ENCODE results near the gene TEX22.

TEX22 gene

DNA sequence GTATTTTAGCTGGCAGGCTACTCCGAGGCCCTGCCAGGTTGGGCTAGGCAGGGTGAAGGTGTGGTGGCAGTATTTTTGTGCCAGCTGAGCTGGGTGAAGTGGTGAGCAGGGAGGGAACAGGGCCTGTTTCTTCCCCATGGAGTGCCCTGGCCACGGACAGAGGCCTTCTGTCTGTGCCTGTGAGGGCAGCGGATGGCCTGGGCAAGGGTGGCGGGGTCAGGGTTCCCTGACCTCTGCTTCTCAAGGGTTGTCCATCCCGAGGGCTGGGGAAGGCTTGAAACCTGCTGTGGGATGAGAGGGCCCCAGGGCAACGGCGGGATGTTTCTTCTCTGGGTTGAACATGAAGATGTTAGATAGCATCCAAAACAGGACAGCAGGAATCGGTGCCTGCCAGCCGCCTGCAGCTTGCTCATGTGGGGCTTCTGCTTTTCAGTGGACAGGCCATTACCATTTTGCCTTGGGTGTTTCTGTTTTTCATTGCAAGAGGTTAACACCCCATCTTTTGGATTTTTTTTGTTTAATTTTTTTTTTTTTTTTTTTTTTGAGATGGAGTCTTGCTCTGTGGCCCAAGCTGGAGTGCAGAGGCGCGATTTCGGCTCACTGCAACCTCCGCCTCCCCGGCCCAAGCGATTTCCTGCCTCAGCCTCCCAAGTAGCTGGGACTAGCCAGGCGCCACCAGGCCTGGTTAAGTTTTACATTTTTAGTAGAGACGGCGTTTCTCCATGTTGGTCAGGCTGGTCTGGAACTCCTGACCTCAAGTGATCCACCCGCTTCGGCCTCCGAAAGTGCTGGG, 24.6 kb downstream of the TEX22 start:
- DNase-seq = no peak

DNA sequence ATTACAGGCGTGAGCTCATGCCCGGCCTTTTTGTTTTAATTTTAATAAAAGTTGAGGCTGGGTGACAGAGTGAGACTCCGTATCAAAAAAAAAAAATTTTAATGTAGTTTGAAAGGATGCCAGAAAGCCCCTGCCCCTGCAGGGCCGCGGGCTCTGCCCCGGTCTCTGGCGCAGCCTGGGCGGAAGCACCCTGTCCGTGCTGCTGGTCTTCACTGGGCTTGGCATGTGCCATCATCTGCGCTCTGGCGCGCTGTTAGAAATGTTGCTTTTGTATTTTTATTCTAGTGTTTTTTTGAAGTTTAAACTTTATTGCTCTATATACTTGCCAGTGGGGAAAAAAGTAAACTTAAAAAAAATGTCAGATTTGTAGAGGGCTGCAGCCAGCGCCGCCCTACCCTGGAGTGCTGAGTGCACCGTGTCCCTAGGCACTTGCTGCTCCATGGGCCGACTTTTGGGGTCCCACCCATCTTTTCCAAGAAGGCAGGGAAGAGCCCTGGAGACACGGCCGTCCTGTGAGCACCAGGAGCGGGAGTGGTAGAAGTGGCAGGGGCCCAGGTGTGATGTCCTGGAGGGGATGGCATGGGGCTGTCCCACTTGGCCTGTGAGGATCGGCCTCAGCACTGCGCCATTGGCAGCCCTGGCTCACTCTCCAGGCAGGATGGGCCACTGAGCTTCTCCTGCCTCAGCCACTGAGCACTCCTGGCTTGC, 25.3 kb downstream of the TEX22 start:
- DNase-seq = no peak

DNA sequence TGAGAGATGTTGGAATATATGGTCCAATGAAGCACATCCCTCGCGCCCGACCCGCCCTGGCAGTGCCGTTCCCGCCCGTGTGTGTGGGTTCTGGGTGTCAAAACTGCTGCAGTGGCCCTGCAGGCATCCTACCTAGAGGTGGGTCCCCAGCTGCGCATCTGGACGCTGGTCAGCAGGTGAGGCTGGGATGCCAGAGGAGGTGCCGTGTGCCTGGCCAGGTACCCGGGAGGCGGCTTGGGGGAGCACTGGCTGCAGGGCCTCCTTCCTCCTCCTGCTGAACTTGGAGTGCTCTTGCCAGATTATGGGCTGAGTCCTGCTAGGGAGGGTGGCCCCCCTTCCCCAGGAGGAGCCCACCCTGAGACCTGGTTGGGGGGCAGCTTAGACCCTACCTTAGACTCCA, 26.5 kb downstream of the TEX22 start:
- no peak for DNase-seq

DNA sequence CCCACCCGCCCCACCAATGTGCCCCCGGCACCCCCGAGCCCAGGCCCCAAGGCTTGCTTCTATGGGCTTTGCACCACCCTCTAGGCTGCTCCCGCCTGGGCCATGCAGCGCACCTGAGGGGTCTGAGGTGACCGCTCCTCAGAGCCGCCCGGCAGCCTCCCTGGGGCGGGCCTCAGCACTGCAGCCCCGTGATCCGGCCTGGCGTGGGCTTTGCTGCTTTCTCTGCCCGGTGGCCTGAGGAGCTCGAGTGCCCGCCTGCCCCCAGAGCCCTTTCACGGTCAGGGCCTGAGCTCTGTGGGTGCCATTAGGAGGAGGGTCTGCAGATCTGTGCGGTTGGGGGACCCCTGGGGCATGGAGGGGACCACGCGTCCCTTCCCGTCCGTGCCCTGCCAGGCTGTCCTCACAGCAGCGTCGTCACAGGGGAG, 27.5 kb downstream of the TEX22 start:
- no peak for DNase-seq

DNA sequence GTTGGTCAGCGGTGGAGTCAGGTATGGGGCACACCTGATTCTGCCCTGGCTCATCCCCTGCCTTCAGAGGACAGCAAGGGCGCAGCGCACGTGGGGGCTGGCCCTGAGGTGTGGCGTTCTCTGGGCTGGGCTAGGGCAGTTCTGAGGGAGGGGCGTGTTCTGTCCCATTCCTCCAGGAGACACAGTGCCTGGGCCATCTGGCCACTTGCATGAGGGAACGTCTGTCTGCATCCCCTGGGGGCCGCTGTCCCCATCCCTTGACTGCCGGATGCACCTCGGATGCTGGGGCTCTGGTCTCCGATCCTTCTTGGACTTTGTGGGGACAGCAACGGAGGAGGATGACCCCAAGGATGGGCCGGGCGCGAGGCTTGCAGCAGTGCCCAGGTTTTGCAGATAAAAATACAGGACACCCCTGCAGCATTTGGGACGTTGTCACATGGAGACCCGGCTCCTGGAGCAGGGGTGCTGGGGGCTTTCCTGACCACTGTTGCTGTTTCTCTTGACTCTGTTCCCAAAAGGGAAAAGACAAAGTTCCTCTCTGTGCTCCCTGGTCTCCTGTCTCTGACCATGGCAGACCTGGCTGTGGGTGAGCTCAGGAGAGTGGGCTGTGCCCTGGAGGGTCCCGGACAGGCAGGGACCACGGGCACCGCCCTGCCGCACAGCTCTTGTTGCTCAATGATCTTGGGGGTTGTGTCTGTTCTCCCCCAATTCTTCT, 28.2 kb downstream of the TEX22 start:
- DNase-seq = no peak

DNA sequence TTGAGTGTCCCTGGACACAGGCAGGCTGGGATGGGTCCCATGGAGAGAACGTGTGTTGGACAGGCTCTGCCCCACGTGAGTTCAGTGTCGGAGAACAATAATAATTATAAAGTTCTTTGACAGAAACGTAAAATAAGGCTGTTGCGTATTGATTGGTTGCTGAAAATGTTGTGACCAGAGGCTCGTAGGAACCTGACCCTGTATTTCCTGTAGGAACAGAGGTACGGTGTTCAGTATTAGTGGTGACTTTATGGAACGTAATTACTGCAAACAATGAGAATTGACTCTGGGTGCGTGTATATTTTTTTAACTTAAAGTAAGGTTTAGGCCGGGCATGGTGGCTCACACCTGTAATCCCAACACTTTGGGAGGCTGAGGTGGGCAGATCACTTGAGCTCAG, 29.1 kb downstream of the TEX22 start:
- DNase-seq = no peak

DNA sequence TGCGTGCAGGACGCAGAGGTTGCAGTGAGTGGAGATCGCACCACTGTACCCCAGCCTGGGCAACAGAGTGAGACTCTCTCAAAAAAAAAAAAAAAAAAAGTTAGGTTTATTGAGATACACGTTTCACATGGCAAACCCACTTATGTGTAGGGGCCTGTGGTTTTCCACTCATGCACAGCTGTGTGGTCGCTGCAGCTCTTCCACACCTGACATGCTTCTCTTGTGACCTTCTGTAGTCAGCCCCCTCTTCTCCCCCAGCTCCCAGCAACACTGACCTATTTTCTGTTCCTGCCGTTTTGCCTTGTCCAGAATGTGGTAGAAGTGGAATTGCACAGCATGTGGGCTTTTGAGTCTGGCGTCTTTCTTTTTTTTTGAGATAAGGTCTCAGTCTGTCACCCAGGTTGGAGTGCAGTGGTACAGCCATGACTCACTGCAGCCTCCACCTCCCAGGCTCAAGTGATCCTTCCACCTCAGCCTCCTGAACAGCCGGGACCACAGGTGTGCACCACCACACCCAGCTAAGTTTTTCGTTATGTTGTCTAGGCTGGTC, 29.7 kb downstream of the TEX22 start:
- no peak for DNase-seq

DNA sequence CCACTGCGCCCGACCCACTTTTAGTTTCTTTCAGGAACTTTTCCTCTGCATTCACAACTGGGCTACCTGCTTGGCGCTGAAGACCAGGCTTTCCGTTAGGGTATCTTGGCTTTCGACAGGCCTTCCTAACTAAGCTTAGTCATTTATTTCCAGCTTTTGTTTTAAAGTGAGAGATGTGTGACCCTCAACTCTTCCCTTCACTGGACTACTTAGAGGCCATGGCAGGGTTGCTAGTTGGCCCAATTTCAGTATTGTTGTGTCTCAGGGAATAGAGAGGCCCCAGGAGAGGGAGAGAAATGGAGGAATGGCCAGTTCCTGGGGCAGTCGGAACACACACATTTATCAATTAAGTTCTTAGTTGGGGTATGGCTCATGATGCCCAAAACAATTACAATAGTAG, 31.7 kb downstream of the TEX22 start:
- DNase-seq = no peak

DNA sequence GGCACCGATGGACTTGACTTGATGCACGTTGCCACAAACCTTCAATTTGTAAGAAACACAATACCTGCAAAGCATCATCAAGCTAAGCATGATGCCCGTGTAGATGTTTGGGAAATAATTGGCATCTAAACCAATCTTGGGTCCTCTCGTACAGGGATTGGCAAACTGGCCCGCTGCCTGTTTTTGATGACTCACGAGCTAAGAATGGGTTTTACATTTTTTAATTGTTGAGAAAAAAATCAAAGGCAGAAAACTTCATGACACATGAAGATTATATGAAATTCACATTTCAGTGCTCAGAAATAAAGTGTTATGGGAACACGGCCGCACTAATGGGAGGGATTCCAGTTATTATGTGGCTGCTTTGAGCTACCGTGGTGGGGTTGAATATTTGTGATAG, 32.2 kb downstream of the TEX22 start:
- DNase-seq = no peak

DNA sequence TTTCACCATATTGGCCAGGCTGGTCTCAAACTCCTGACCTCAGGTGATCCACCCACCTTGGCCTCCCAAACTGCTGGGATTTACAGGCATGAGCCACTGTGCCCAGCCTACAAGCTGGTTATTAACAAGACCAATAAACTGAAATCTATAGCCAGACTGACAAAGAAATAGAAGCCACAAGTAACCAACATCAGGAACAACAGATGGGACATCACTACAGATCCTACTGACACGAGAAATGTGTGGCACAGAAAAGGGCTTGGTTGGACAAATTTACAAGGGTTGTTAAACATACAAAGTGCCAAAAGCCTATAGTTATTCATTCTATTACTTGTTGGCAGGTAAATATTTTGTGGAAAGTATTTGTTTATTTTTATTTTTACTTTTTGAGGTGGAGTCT, 32.9 kb downstream of the TEX22 start:
- DNase-seq = no peak

DNA sequence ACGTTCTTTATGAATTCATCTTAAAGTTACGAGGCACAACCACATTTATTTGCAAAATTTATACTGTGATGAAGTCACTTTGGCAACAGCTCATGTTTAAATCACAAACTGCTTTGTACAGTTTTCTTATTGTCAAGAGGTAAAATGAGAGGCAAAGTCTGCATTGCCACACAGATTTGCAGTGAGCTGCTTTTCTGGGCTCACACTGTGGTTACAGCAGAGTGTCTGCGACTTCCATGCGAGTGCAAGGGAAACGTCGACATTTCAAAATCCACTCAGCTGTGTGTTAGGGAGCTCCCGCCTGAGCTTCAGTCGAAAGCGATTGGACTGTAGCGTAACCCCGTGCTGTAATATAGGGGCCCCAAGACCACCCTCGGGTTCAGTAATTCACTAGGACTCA, 34.3 kb downstream of the TEX22 start:
- no peak for DNase-seq

DNA sequence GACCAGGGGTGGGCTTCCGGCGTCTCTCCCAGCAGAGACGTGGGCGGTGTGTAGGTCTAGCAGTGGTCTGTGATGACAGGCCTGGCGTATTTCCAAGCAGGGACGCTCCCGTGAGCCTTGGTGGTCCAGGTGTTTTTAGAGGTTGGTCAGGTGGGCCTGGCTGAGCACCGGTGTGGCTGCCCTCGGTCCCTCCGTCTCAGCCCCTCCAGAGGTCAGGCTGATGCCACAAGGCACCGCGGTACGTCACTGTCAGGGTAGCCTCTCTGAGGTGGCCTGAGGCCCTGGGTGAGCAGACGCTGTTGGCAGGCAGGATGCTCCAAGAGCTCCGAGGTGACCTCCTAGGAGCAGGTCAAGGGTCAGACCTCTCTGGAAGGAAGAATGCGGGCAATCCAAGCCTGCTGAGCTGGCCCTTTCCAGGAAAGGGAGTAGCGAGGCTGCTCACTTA, 34.8 kb downstream of the TEX22 start:
- DNase-seq = no peak

DNA sequence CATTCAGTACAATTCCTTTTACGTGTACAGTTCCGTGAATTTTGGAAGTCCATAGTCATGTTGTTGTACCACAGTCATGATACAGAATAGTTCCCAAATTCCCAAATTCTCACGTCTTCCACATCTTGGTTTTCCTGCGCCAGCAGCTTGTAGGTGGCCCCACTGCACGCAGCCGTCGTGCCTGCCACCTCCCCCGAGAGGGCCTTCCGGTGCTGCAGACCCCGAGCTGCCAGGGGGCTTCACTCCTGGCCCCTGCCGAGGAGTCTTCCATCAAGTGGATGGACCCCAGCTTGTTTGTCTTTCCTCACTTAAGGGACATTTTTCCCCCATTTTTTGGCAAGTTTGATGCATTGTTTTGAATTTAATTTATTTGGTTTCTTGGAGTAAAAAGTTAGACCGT, 38.1 kb downstream of the TEX22 start:
- DNase-seq = no peak

DNA sequence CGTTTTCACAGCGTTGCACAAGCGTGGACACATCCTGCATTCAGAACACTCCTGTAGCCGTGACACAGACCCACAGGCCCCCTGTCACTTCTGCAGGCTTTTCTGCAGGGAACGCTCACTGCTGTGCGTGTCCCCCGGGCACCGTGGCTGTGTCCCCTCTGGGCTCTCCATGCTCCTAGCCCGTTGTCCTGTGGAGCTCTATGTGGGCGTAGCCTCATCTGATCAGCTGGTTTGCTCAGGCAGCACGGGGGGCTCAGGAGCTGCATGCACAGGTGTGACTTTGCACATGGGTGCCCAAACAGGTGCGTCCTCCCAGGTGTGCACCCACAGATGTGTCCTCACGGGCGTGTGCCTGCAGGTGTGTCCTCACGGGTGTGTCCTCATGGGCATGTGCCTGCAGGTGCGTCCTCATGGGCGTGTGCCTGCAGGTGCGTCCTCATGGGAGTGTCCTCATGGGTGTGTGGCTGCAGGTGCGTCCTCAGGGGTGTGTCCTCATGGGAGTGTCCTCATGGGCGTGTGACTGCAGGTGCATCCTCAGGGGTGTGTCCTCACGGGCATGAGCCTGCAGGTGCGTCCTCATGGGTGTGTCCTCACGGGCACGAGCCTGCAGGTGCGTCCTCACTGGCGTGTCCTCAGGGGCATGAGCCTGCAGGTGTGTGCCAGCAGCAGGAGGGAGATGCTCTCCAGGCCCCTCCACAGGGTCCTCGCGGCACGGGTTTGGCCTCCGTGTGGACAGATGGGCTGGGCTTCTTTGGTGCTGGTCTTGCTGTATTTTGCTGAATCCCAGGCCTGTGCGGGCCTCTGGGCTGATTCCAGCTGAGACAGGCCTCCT, 38.8 kb downstream of the TEX22 start:
- DNase-seq = no peak

DNA sequence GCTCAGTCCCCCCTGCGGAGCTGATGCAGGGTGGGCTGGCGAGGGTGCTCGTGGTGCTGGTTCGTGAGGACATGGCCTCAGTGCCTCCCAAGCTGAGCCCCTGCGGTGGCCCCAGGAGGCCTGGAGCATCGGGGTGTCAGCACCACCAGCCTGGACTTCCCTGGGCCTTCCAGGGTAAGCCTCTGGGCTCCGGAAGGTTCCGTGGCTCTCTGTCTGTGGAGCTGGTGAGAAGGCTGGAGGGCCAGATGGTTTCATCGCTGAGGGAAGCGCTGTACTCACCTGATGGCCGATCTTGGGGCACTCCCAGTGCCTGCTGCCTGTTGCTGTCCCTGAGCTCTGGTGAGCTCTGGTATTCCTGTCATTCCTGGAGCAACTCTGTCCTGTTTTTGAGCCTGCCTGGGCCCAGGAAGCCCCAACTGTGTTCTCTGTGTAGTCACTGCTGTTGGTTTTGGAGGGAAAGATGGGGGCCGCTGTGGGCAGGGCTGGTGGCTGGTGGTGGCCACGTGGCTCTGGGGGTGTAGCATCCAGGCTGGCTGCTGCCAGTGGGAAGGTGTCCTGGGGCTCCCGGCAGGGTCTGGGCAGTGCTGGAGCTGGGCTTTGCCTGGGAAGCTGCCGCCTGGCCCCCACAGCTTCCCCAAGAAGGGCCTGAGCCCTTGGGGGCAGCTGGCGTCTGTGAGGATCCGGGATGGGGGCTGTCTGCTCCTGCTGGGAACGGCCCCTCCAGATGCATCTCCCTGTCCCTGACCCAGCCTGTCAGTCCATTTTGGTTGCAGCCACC, 39.6 kb downstream of the TEX22 start:
- no peak for DNase-seq

DNA sequence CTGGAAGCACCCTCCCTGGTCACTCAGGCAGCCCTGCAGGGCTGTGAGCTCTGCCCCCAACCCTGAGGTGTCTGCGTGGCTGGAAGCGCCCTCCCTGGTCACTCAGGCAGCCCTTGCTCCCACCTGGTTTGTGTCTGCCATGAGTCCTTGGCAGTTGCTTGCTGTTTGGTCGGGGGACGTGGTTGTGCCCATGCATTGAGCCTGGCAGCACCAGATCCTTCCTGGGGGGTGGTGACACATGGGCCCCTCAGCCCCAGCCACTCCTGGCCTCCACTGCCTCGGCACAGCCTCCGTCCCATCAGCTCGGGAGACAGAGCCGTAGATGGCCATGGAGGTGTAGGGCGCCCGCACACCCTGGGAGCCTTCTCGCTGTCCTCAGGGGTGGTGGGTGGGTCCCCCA, 40.8 kb downstream of the TEX22 start:
- DNase-seq = no peak

DNA sequence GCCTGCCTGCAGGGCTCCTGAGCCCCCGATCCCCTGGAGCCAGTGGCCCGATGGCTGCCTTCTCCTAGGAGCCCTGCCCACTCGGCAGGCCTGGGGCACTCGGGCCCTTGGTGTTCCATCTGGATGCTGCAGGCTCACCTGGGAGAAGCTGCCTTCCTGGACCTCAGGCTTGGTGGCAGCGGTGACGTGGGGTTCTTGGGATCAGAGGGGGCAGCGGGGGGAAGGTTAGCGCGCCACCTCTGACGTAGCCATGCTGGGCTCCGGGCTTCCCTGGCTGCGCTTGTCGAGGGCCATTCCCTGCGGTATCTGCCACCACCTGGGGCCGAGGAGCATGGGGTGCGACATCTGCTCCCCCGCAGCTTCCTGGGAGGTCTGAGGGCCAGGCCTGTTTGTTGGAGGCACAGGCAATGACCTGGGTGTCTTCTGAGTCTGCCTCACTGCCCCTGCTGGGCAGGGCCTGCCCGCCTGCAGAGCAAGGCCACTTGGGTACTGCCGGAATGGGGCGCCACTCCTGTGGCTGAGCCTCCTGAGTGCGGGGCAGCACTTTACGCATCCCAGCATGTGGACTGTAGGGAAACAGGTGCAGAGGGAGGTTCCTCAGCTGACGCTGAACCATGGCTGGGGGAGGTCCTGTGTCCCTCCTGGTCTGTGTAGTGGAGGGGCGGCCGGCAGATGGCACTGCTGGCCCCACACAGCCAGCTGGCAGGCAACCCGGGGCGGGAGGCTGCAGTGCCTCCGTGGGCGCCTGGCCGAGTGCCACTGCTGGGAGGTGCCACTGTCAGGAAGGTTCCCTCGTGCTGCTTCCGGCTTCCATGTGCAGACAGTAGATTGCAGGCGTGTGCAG, 41.6 kb downstream of the TEX22 start:
- no peak for DNase-seq

DNA sequence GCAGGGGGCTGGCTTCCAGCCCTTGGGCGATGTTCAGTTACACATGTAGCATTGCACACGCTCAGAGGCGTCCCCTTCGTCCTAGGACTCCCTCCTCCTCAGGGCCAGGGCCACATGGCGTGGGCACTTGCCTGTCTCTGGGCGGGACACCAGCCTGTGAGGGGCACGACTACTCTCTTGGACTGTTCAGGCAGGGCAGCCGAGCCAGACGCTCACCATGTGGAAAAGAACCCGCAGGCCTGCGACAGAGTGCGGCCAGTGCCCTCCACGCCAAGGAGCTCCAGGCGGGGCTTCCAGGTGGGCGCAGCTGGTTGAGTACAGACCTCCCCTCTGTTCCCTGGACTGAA, 42.2 kb downstream of the TEX22 start:
- no peak for DNase-seq

DNA sequence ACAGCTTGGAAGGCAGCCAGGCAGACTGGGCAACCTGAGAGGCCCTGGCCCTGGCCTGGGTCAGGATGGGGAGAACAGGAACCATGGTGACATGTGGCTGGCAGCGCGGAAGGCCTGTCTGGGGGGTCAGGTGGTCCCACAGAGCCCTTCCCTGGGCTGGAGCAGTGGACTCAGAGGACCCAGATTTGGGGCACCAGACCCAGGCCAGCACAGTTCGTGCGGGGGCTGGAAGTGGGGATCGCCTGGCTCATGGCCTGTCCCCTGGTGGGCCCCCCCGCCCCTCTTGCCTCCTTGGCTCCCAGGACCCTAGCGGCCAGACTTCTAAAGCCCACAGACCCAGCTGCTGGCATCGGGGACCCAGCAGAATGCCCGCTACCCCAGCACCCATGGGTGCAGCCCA, 42.7 kb downstream of the TEX22 start:
- no peak for DNase-seq

DNA sequence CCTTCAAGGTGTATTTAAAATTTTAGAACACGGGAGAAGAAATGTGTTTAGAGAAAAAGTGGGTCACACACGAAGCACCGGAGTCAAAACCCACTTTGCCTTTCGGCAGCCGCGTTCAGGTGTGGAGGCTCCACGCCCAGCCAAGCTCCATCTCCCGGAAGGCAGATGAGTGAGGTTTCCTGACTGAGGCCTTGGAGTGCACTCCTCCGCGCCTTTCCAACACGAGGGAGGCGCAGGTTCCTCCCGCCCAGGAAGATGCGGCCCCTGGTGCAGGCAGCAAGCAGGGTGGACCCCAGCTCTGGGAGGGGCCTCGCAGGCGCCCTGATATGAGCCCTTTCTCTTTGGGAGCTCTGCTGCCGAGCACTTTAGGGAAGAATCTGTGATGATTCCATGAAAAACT, 43.8 kb downstream of the TEX22 start:
- DNase-seq = no peak

DNA sequence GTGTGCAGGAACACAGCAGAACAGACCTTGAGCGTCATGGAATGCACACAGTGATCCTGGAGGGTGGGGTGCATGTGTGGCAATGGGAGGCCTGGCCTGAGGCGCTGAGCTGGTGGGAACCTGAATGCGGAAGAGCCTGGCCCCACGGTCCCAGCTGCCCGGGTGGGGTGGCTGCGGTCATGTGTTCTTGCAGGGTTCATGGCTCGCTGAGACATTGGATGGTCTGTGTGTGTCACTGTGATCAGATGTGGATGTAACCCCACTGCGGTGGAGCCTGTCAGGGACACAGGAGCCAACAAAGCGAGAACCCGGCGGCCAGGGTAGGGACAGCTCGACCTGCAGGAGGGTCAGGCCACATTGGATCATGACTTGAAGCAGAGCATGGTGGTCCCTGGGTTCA, 44.5 kb downstream of the TEX22 start:
- DNase-seq = no peak
